ENCODE measurements around the gene ZCCHC2. TPM values are rescaled to one million over a fixed set of nuclear protein-coding genes. Genes with fewer than 3 reads are reported as not detected.

Gene ZCCHC2
- total and polyA plus RNA-seq, 9 of the 15 experiments (the other 6 are each of a cell fraction or from before 2014, with no cell fraction given) = 1.0 to 9.2 (median 6.0) TPM

DNA sequence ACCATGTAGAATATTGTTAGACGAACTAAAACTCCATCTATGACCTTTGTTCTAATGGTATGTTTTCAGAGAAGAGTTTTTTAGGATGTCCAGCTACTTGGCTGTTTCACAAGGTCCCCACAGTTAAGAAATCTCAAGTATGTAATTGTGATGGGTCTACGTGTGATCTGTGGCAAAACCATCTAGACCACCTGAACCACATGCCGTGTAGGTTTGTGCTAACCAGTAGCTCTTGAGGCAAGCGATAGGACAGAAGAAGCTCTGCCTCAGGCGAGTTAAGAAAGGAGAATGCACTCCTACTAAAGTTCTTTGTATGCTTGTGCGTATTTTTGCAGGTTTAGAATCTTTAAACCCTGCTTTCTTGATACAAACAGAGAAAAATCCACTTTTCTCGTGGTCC, 13.2 kb downstream of the ZCCHC2 start:
- BruUV-seq (replicated peaks) = no TSS peak
- intact Hi-C loops (cut with micrococcal nuclease) (no loop called here), in situ Hi-C loops (cut with MboI) (no loop called here)
- peaks cover 14% of the 10 kb centered on the region for H3K79me2 ChIP-seq (ENCODE audit: control insufficient read depth, insufficient read depth, low read length)
- no peaks in the 10 kb centered on the region for H3K4me1 ChIP-seq (replicated peaks in 1 of 2; ENCODE audit: control insufficient read depth in 2 of 2, insufficient read depth in 2 of 2, low read length in 2 of 2)
- no peaks in the 10 kb centered on the region for H3K9me3 ChIP-seq (replicated peaks; ENCODE audit: control insufficient read depth, insufficient read depth, low read depth, low read length)
- TF ChIP-seq SMAD1 (IDR thresholded peaks at IDR 0.05; ENCODE audit: low read depth, low read length, partially characterized antibody) (no peak), MAZ (CRISPR knock-in tag; conservative IDR thresholded peaks at IDR 0.05 in 1 of 2, IDR thresholded peaks at IDR 0.05 in 1 of 2) (no peak), ILK (tag; IDR thresholded peaks at IDR 0.05; ENCODE audit: borderline replicate concordance, low read depth) (no peak), MAFF (IDR thresholded peaks at IDR 0.05; ENCODE audit: low read length) (no peak), HSF4 (CRISPR knock-in tag; IDR thresholded peaks at IDR 0.05; ENCODE audit: borderline replicate concordance) (no peak), NELFE (IDR thresholded peaks at IDR 0.05; ENCODE audit: insufficient read depth, insufficient read length) (no peak), RBM15 (IDR thresholded peaks at IDR 0.05; ENCODE audit: insufficient read depth, low read length) (no peak), CREB1 (IDR thresholded peaks at IDR 0.05) (no peak), CREB1 (CRISPR knock-in tag; IDR thresholded peaks at IDR 0.05) (no peak)
- no peak overlapping the region for H3K9ac ChIP-seq (ENCODE audit: insufficient read depth in 1 of 2, low read depth in 2 of 2, low read length in 2 of 2)
- H3K36me3 ChIP-seq (ENCODE audit: control insufficient read depth, insufficient read depth, low read length) = peaks cover 6% of the 10 kb centered on the region; the same call in 1 of the 3 replicates
- ATAC-seq = no peak
- no peaks in the 10 kb centered on the region for H4K20me1 ChIP-seq (replicated peaks; ENCODE audit: control insufficient read depth, insufficient read depth, low read length)
- FAIRE-seq = no peak
- H3K27me3 ChIP-seq (ENCODE audit: control insufficient read depth in 2 of 2, insufficient read depth in 2 of 2, low read length in 2 of 2) = no peaks in the 10 kb centered on the region
- no peak overlapping the region for H3K4me2 ChIP-seq (ENCODE audit: insufficient read depth, low read length)
- no peaks in the 10 kb centered on the region for H3K9me1 ChIP-seq (ENCODE audit: control insufficient read depth, insufficient read depth, low read length)
- ChIA-PET POLR2A (interaction anchor here (1.0 kb wide), 1 partner anchor 9 kb away, joined by 3 read pairs; no protein-coding TSS in a partner anchor), CTCF (ENCODE audit: low intra/inter-chr PET ratio) (no interaction called here)
- 78% methylated on average over 7 of the region's 7 CpGs for WGBS (ENCODE audit: insufficient coverage, low coverage, missing lambda C conversion rate)
- no peak overlapping the region for H3K27ac ChIP-seq (ENCODE audit: extremely low read depth, low read depth, low read length)
- DNase-seq (ENCODE audit: extremely low read depth in 1 of 4, low spot score in 3 of 4) = no peak
- H3K4me3 ChIP-seq = no peak overlapping the region
- no peak overlapping the region for H2AFZ ChIP-seq (ENCODE audit: low read depth, low read length)

Data from K562 (cell line).